ENCODE results near the gene ITPR3.
A peak's percentile ranks its signal among the peaks of the same experiment; 100 is the strongest.

Gene ITPR3

GRCh38 chr6:33693186-33694105 is 72.3 kb downstream of the ITPR3 start:
- intact Hi-C loops (cut with DNase I): no loop called here
- DNase-seq: peak in 5 of 10 donors; percentile 22 to 88 (median 28)

- intact Hi-C loops (cut with DNase I): no loop called here
- peak in 3 of 10 donors; percentile 78 to 86 (median 83) for DNase-seq
These were observed 73.3 kb downstream of the ITPR3 start for GRCh38 chr6:33694401-33694931.

- DNase-seq: peak in 2 of 10 donors; percentile 0 to 35
- intact Hi-C loops (cut with DNase I): no loop called here
These were observed 73.9 kb downstream of the ITPR3 start for GRCh38 chr6:33694977-33695376.

DNA sequence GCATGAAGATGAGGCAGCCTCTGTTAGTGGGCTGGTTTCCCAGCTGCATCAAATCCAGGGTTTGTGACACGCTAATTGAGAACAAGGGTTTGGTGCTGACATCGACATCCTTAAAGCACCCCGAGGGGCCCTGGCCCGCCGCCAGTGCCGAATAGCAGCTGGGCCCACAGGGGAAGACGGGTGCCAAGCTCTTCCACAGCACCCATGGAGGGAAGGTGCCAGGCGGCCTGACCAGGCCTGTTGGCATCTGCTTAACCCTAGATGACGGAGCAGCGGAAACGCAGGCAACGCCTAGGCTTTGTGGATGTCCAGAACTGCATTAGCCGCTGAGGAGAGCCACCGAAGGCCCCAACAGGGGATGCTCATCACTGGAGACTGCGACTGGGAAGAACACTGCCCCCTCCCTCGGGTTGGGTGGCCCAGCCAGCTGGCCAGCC is 74.3 kb downstream of the ITPR3 start:
- DNase-seq: peak in 7 of 10 donors; percentile 26 to 90 (median 44)
- intact Hi-C loops (cut with DNase I): no loop called here

GRCh38 chr6:33696076-33696475 is 75.0 kb downstream of the ITPR3 start:
- DNase-seq: peak in 3 of 10 donors; percentile 17 to 52 (median 52)
- intact Hi-C loops (cut with DNase I): no loop called here

GRCh38 chr6:33696548-33697518 is 75.7 kb downstream of the ITPR3 start:
- peak in 3 of 10 donors; percentile 24 to 80 (median 63) for DNase-seq
- intact Hi-C loops (cut with DNase I): no loop called here

GRCh38 chr6:33697845-33698244 is 76.7 kb downstream of the ITPR3 start:
- intact Hi-C loops (cut with DNase I): no loop called here
- DNase-seq: peak in 2 of 10 donors; percentile 25 to 41

DNA sequence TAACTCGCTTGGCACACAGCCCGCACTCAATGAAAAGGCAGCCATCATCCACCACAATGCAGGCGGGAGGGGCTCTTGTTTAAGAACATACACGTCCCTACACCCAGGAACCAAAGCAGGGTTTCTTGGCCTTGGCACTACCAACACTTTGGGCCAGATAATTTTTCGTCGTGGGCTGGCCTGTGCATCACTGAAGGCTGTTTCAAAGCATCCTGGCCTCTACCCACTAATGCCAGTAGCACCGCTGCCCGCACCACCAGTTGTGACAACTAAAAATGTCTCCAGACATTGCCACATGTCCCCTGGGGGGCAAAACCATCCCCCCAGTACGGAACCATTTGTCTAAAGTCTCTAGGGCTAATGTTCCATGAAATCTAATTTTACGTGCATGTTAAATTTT is 77.4 kb downstream of the ITPR3 start:
- DNase-seq: peak in 3 of 10 donors; percentile 25 to 55 (median 39)
- intact Hi-C loops (cut with DNase I): no loop called here

DNA sequence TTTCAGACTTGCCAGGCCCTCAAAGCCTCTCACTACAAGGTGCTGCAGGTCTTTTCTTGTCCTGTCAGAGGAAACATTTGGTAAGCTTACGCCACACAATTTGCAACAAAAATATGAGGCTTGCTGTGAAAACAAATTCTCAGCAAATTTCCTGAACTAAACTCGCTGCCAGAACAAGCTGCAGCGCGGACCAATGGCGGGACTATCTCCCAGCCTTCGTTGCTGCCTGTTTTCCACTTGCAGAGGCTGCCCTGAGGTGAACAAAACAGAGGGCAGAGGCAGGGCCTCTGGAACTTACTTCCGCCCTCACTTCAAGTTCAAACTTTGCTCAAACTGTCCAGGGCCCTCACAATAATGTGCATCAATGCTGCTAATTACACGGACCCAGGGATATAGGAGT is 78.0 kb downstream of the ITPR3 start:
- intact Hi-C loops (cut with DNase I): no loop called here
- peak in 3 of 10 donors; percentile 9 to 63 (median 53) for DNase-seq

GRCh38 chr6:33699739-33700138 is 78.6 kb downstream of the ITPR3 start:
- intact Hi-C loops (cut with DNase I): loop anchor here (2.0 kb wide), 1 partner anchor 115 kb away; no protein-coding TSS in a partner anchor
- peak in 1 of 10 donors; percentile 7 for DNase-seq

GRCh38 chr6:33700391-33701050 is 79.4 kb downstream of the ITPR3 start:
- DNase-seq: peak in 9 of 10 donors; percentile 47 to 93 (median 64)
- intact Hi-C loops (cut with DNase I): loop anchor here (2.0 kb wide), 1 partner anchor 116 kb away; no protein-coding TSS in a partner anchor

GRCh38 chr6:33702345-33702977 is 81.3 kb downstream of the ITPR3 start:
- peak in 2 of 10 donors; percentile 52 to 87 for DNase-seq
- intact Hi-C loops (cut with DNase I): no loop called here

DNA sequence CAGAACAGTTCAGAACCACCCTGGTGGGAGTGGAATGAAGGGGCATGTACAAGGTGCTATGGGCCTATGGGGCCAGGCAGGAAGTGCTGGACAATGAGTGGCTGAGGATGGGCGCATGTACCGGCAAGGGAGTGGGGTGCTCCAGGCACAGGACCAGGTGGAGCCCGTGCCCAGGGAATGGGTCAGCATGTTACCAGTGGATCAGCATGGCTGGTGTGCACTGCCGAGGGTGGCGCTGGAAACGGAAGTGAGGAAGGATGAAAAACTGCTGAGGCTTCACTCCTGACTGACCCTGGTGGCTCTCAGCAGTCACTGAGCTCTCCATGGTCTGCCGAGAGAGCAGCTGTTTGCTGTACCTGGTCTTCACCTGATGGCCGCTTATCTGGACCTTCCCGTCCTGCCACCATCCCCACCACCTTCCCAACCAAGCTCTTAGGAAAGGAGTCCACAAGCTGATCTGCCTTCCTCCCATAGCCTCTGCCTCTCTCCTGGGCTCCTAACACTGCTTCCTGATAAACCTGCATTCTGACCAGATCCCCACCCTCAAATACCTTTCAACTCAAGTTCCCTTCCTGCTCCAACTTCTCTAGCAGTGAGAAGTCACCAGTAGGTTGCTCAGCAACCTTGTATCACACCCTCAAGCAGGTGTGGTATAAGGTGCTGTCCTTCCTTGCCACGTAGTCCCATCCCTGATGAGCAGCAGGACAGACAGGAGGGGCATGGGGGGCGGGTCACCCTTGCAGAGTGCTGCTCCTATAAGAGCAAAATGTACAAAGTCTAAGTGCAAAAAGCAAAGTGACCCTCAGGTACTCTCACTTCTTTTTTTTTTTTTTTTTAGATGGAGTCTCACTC is 83.3 kb downstream of the ITPR3 start:
- intact Hi-C loops (cut with DNase I): no loop called here
- DNase-seq: peak in 3 of 10 donors; percentile 20 to 68 (median 29)

DNA sequence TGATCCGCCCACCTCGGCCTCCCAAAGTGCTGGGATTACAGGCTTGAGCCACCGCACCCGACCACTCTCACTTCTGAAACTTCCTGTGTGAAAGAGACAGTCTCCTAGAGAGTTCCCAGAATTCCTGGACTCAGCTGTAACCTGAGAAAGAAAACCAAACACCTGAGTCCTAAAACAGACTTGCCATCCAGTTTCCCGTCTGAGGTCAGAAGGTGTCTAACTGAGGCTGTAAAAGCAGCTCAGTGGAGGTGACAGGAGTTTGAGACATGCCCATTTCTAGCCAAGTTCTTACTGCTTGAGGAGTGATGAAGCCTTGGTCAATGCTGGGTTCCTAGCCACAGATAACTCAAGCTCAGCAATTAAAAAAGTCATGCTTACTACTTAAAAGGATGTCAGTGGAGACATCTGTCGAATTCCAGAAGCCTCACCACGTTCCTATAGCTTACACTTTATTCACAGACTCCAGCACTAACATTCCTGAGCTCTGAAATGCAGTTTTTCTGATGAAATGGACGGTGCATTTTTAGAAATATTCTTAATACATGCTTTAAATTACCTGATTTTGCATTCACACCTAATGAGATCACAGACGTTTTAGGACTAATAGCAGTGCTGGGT is 84.3 kb downstream of the ITPR3 start:
- DNase-seq: no peak
- intact Hi-C loops (cut with DNase I): no loop called here

DNA sequence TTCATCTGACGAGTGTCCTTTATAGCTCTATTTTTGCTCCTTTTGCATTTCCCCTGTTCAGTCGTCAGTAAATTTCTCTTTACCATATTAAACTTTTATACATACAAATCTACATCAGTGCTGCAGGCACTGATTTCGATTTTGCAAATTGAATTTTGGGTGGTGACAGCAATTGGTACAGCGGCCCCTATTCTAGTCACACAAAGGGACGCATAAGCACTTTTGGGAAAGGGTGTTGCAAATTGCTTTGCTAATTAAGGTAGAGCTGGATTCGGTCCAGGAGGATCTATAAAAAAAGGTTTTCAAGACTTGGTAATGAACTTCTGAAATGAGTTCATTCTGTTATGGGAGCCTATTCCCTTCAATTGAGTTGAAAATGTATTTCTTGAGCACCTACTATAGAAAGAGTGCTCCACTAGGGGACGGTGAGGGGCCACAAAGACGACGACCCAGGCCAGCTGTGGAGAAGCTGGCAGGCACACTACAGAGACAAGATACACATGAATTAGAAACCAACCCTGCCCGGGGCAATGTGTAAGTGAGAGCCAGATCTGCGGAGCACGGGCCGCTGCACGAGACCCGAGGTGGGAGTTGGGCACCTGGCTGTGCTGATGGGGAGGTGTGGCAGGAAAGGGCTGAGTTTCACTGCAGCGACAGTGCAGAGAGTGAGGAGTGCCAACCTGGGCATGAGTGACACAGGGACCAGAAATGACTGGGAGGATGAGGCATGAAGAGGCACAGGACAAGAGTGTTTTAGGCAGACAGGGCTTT is 85.0 kb downstream of the ITPR3 start:
- peak in 3 of 10 donors; percentile 25 to 32 (median 25) for DNase-seq
- intact Hi-C loops (cut with DNase I): no loop called here

DNA sequence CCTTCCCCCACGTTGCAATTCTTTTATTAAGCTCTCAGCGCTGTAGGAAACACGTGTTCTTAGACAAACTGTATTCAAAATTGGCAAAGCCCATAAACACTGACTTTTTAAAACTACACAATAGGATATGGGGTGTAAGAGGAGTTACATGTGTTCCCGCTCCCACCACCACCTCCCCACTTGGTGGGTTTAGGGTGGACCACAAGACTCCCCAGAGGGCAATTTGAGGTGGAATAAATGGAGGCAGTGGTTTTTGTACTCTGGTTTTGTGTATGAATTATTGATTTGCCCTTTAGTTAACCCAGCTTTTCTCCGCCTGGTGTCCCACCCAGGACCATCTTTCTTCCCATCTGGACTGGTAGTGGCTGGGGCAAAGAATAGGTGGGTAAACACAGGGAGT is 86.6 kb downstream of the ITPR3 start:
- intact Hi-C loops (cut with DNase I): no loop called here
- DNase-seq: peak in 3 of 10 donors; percentile 8 to 24 (median 13)
